Measurements from ENCODE around the gene FRMPD4.
"Not testable (repeated sequence)": the region's sequence is repeated elsewhere in the genome, so short reads cannot be mapped to it uniquely, and the experiment has no call there.

The FRMPD4 gene

GRCh38 chrX:12441381-12442128 lies 303.3 kb downstream of the FRMPD4 start:
- DNase-seq (ENCODE audit: low spot score) = no peak

GRCh38 chrX:12443534-12444098 lies 305.3 kb downstream of the FRMPD4 start:
- no peak for DNase-seq (ENCODE audit: low spot score)

GRCh38 chrX:12446342-12447075 lies 308.2 kb downstream of the FRMPD4 start:
- DNase-seq (ENCODE audit: low spot score) = no peak

GRCh38 chrX:12447448-12448064 lies 309.3 kb downstream of the FRMPD4 start:
- DNase-seq (ENCODE audit: low spot score) = no peak

- DNase-seq (ENCODE audit: low spot score) = no peak
Measured at GRCh38 chrX:12452268-12452667, 314.0 kb downstream of the FRMPD4 start.

GRCh38 chrX:12460929-12461328 lies 322.7 kb downstream of the FRMPD4 start:
- DNase-seq (ENCODE audit: low spot score) = no peak

- no peak for DNase-seq (ENCODE audit: low spot score)
Measured at GRCh38 chrX:12463052-12463451, 324.8 kb downstream of the FRMPD4 start.

- DNase-seq (ENCODE audit: low spot score) = no peak
Measured at GRCh38 chrX:12463873-12464272, 325.6 kb downstream of the FRMPD4 start.

GRCh38 chrX:12467321-12467720 lies 329.0 kb downstream of the FRMPD4 start:
- no peak for DNase-seq (ENCODE audit: low spot score)

- DNase-seq (ENCODE audit: low spot score) = no peak
Measured at GRCh38 chrX:12469296-12469695, 331.0 kb downstream of the FRMPD4 start.

- no peak for DNase-seq (ENCODE audit: low spot score)
Measured at GRCh38 chrX:12471061-12471460, 332.8 kb downstream of the FRMPD4 start.

GRCh38 chrX:12480956-12481355 lies 342.7 kb downstream of the FRMPD4 start:
- no peak for DNase-seq (ENCODE audit: low spot score)

- DNase-seq (ENCODE audit: low spot score) = no peak
Measured at GRCh38 chrX:12488220-12488619, 349.9 kb downstream of the FRMPD4 start.

GRCh38 chrX:12488771-12489170 lies 350.5 kb downstream of the FRMPD4 start:
- no peak for DNase-seq (ENCODE audit: low spot score)

- no peak for DNase-seq (ENCODE audit: low spot score)
Measured at GRCh38 chrX:12489341-12489740, 351.1 kb downstream of the FRMPD4 start.

GRCh38 chrX:12494400-12495138 lies 356.3 kb downstream of the FRMPD4 start:
- DNase-seq (ENCODE audit: low spot score) = no peak

- no peak for DNase-seq (ENCODE audit: low spot score)
Measured at GRCh38 chrX:12496343-12496742, 358.1 kb downstream of the FRMPD4 start.

GRCh38 chrX:12497832-12498591 lies 359.7 kb downstream of the FRMPD4 start:
- DNase-seq (ENCODE audit: low spot score) = no peak

GRCh38 chrX:12505127-12505526 lies 366.9 kb downstream of the FRMPD4 start:
- DNase-seq (ENCODE audit: low spot score) = no peak

GRCh38 chrX:12515384-12515783 lies 377.1 kb downstream of the FRMPD4 start:
- DNase-seq (ENCODE audit: low spot score) = not testable (repeated sequence)

GRCh38 chrX:12526306-12526705 lies 388.0 kb downstream of the FRMPD4 start:
- DNase-seq (ENCODE audit: low spot score) = no peak
